ENCODE data around the gene PARD3. TPM values are rescaled to one million over a fixed set of nuclear protein-coding genes. Genes with fewer than 3 reads are reported as not detected.

PARD3 gene
- total RNA-seq, 1 donor from 2014 or later, result 27.7 TPM

GRCh38 chr10:34825414-34825813, 10.3 kb upstream of the PARD3 start:
- DNase-seq (ENCODE audit: low spot score), result no peak

- no peak for DNase-seq (ENCODE audit: low spot score)
Measured at GRCh38 chr10:34824870-34825269, 9.8 kb upstream of the PARD3 start.

DNA sequence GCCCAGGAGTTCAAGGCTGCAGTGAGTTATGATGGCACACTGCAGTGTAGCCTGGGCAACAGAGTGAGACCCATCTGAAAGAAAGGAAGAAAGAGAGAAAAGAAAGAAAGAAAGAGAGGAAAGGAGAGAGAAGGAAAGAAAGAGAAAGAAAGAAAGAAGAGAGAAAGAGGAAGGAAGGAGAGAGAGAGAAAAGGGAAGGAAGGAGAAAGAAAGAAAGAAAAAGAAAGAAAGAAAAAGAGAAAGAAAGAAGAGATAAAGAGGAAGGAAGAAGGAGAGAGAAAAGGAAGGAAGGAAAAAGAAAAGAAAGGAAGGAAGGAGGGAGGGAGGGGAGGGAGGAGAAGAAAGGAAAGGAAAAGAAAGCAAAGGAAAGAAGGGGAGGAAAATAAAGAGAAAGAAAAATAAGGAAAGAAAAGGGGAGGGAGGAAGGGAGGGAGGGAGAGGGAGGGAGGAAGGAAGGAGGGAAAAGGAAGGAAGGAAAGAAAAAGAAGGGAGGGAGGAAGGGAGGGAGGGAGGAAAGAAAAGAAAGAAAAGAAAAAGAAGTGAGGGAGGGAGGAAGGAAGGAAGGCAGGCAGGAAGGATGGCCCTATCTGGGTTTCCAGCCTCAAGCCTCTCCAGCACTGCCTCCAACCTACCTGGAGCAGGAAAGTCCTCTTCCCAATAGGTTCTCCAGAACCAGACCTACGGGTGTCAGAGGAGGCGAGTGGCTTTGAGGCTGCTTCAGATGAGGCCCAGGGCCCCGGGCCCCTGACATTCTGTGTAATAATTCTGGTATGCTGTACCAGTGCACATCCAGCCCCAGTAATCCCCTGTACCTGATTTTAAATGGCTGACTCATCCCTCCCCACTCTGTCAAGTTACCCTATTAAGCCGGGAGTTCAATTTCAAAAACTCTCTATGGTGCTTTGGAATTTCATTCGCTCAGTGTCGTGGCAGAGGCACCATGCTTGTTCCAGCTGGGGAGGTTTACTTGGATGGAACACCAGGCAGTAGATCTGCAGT, 6.8 kb upstream of the PARD3 start:
- DNase-seq (ENCODE audit: low spot score), result no peak

DNA sequence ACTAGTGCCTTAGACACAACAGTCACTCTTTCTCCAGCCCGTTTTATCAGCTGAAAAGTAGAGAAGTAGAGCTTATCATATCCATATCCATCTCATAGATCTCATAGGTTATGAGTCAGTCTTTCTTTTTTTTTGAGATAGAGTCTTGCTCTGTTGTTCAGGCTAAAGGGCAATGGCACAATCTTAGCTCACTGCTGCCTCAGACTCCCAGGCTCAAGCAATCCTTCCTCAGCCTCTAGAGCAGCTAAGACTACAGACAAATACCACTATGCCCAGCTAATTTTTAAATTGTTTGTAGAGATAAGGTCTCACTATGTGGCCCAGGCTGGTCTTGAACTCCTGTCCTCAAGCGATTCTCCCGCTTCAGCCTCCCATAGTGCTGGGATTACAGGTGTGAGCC, 2.5 kb upstream of the PARD3 start:
- no peak for DNase-seq (ENCODE audit: low spot score)

GRCh38 chr10:34817054-34817453, 2.0 kb upstream of the PARD3 start:
- no peak for DNase-seq (ENCODE audit: low spot score)

DNA sequence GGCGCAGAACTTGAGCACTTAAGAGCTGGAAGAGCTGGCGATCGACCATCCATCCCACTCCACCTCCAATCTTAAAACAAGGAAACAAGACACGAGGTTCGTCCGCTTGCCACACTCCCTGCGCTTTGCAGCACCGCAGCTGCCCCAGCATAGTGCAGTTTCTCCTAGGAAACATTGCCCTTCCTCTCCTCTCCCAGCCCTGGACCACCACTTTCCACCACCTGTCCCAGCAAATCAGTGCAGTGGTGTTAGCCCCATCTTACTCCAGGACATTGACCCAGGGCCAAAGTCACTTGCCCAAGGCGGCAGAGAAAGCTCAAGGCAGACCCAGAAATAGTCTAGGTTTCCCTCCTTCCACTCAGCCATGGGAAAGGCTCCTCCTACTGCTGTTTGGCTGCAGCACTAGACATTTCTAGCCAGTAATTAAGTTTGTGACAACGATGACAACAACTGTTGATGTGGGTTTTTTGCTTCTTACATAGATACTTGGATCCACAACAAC, 1.5 kb upstream of the PARD3 start:
- DNase-seq (ENCODE audit: low spot score), result no peak

GRCh38 chr10:34816085-34816496, 995 bp upstream of the PARD3 start:
- DNase-seq (ENCODE audit: low spot score), result no peak

GRCh38 chr10:34814913-34815184, 247 bp downstream of the PARD3 start:
- DNase-seq (ENCODE audit: low spot score), result no peak

- DNase-seq (ENCODE audit: low spot score), result no peak
Measured at GRCh38 chr10:34814223-34814912, 728 bp downstream of the PARD3 start.

GRCh38 chr10:34813626-34814222, 1.4 kb downstream of the PARD3 start:
- no peak for DNase-seq (ENCODE audit: low spot score)

DNA sequence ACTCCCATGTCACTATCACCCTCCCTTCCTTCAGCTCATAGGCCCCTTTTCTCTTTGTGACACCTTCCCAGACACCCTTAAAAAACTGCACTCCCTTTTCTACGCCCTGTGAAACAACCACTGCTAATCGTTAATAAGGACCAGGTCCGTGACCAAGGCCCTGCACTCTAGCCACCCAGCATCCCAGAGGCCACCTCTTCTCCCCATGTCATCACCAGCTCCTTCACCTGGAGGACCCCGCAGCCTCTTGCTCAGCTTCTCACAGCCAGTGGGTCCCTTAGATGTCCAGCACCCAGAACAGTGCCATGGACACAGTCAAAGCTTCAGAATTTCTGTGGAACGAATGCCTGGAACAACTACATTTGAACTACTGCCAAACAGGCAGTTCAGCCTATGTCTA, 2.3 kb downstream of the PARD3 start:
- DNase-seq (ENCODE audit: low spot score), result peak; percentile 8

DNA sequence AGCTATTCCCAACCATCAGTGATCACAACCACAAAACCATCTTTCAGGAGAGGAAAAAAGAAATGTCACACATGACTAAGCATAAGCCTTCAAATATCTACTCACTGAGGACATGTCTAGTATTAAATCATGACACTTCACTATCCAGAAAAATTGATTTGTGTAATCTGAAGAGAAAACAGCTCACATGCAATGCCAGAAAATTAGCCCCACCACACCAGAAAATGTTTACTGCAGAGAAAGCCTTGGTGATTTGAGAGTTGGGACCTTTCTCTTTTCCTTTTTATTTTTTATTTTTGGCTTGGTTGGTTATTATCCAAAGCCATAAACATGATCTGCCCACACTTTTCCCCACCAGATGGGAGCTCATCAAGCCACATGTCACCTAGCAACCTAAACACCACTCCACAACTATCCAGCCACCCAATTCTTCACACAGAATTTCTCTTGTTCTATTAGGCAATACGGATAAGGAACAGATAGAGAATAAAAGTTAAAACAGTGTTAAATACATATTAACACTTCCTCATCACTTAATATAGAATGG, 3.1 kb downstream of the PARD3 start:
- DNase-seq (ENCODE audit: low spot score), result no peak

- peak; percentile 78 for DNase-seq (ENCODE audit: low spot score)
Measured at GRCh38 chr10:34811126-34811967, 3.7 kb downstream of the PARD3 start.

- no peak for DNase-seq (ENCODE audit: low spot score)
Measured at GRCh38 chr10:34809796-34810195, 5.3 kb downstream of the PARD3 start.

- no peak for DNase-seq (ENCODE audit: low spot score)
Measured at GRCh38 chr10:34808801-34809745, 6.0 kb downstream of the PARD3 start.

DNA sequence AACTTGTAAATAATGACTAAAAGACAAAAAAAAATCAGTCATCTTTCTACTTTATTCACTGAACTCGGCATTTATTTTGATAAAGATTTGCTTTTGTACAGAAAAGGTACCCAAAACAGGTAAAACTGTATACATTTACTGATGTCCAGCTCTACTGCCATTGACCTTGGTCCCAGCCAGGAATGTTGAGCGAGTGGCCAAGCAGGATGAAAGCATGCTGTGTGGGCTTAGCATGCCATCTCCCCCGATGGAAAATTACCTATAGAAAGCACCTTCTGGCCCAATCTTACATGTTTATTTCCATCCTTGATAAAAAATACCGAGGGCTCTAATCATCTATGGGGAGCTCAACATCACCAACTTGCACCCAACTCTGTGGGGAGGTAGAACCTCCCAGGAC, 6.8 kb downstream of the PARD3 start:
- DNase-seq (ENCODE audit: low spot score), result no peak

DNA sequence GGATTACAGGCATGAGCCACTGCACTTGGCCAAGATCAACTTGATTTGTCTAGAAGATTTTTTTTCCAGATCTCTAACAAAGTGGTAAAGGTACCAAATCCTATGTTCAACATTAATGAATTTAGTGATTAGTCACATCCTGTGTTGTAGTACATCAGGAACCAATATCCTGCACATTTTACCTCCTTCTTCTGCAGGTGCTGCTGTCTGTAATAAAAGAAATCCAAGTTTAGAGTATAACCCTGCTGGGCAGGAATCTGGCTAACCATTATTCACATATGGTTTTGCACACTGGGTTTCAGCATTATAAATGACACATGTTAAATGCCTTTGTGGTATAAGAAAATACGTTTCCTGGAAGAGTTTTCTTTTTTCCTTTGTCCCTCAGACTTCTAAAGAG, 10.8 kb downstream of the PARD3 start:
- no peak for DNase-seq (ENCODE audit: low spot score)

- peak; percentile 18 for DNase-seq (ENCODE audit: low spot score)
Measured at GRCh38 chr10:34802692-34803091, 12.4 kb downstream of the PARD3 start.

DNA sequence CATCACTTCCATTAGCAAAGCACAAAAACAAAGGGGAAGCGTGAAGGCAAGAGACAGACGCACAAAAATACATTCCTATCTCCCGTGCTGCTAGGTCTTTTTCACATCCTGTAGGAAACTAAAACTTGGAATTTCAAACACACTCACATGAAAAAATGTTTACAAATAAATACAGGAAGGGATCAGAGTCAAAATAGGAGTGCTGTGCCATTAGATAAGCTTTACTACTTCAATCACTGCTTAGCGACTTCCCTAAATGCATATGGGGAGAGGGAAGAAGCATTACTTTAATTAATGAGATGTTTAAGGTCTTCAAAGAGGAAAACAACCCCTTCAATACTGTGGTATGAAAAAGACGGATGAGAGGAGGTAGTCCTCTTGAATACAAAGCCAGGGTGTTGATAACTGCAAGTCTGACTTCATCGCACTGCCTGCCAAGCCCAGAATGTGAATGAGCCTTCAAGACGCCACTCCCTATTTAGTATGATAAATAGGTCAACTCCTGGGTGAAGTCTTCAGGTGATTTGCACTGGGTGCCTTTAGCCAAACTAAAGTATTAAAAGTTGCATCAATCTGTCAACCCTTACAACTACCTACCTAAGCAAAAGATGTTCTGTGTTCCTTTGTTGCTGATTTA, 13.9 kb downstream of the PARD3 start:
- no peak for DNase-seq (ENCODE audit: low spot score)

Data from mesenteric fat pad (tissue), 1 donor.